HG03442 (cell line): ENCODE data around the gene TFDP2.
"Not testable (repeated sequence)": the region's sequence is repeated elsewhere in the genome, so short reads cannot be mapped to it uniquely, and the experiment has no call there.

Experiments used
- ATAC-seq: cut with Tn5 transposase; IDR thresholded peaks from one replicate; pipeline ENCODE4 v1.9.1; 2021; ENCODE audit warnings: mild to moderate bottlenecking, moderate library complexity; ENCODE audit not compliant: unreplicated experiment

TFDP2 gene

GRCh38 chr3:142075656-142076055 is 73.7 kb downstream of the TFDP2 start:
- not testable (repeated sequence) for ATAC-seq

DNA sequence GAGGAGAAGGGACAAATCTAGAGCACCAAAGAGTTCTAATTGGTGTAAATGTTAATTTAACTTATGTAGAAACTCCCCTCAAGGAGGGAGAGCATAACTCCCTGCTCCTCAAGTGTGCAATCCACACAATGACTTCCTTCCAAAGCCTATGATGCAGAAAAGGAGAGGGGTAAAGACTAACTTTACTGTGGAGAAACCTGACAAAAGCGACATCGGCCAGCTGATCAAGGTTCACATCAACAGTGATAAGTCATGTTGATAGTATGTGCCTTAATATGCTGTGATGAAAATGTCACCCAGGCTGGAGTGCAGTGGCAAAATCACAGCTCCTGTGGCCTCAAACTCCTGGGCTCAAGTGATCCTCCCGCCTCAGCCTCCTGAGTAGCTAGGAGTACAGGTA is 76.5 kb downstream of the TFDP2 start:
- no peak for ATAC-seq

- no peak for ATAC-seq
Measured at GRCh38 chr3:142065932-142066331, 83.4 kb downstream of the TFDP2 start.

GRCh38 chr3:142065344-142065743 is 84.0 kb downstream of the TFDP2 start:
- no peak for ATAC-seq

DNA sequence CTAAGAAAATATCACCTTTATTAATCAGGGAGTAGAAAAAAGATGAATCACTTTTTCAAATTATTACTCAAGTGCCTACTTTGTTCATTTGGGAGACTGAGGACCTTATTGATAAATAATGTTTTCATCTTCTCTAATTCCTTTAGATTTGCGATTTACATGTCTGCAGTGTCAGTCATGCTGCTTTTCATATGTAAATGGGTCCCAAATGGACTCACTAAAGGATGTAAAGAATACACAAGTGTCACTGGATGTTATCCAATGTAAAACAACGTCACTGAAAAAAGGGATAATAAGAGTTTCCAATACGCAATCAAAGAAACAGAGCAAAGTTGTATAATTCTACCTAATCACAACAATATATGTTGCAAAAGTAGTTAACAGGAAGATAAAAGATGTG is 84.9 kb downstream of the TFDP2 start:
- no peak for ATAC-seq

DNA sequence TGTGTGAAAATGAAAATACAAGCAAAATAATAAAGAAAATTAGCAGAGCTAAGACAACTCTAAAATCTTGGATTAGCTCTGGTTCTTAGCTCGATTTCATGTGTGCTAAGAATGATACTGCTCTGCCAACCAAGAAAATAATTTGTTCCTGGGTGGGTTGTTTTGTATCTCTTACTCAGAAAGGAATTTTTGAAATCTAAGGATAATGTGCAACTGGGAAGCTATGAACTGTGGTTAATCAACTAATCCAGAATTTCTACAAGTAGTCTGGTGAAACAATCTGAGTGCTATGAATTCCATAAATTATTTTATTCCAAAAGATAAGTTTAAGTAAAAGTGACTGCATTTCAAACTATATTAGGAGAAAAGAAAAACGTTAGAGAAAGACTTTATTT is 92.0 kb downstream of the TFDP2 start:
- no peak for ATAC-seq

DNA sequence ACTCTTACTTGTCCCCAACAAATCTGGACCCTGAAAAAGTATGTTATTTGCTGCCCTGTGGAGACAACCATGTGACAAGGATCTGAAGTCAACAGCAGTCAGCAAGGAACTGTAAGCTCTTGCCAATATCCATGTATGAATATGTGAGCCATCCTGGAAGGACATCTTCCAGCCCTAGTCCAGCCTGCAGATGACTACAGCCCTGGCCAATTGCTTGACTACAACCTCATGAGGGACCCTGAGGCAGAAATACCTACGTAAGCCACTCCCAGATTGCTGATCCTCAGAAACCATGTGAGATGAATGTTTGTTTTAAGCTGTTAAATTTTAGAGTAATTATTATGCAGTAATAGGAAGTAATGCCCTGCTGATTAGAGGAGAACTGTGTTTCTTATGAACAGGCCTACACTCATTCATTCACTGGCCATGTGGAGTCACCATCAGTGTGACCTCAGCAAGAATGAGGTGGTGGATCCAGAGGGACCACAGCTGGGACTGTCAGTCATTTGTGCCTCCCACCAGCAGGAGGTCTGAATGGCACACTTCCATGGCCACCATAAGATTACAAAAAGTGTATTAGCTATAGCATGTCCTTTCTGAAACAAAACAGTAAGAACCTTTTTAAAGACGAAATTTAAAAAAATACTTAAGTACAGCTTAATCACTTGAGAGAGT is 92.6 kb downstream of the TFDP2 start:
- ATAC-seq, result no peak

DNA sequence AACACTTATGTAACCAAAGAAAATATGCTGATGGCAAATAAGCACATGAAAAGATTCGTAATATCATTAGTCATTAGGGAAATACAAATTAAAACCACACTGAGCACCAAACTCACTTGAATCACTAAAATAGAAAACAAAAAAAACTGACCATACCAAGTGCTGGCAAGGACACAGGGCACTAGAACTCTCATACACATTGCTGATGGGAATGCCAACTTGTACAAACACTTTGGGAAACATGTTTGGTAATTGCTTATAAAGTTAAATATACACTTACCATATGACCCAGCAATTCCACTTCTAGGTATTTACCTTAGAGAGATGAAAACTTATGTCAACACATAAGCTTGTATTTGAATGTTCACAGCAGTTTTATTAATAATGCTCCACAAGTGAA is 95.5 kb downstream of the TFDP2 start:
- ATAC-seq, result no peak

DNA sequence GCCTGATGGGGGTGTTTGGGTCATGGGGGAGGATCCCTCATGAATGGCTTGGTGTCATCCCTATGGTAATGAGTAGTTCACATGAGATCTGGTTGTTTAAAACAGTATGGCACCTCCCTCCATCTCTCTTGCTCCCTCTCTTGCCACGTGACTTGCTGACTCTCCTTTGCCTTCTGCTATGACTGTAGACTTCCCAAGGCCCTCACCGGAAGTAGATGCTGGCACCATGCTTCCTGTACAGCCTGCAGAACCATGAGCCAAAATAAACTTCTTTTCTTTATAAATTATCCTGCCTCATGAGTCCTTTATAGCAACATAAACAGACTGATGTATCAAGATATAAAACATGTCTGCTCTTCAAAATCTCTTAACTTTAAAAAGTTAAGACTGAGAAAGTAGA is 96.1 kb downstream of the TFDP2 start:
- ATAC-seq, result no peak

- ATAC-seq, result no peak
Measured at GRCh38 chr3:142051351-142051750, 98.0 kb downstream of the TFDP2 start.

DNA sequence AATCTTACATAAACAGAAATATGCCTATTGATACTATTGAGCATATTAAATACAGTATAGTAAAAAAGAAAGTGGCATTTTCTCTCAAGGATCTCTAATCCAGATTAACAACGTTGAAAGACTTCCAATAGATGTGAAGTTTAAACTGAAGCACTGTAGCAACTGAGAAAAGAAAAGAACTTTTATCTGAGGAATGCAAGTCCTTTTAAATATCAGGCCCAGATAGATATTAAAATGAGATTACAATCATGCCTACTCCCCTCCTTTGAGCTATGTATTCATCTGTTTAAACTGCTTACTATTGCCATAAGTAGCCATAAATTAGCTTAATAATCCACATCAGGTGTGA is 102.3 kb downstream of the TFDP2 start:
- no peak for ATAC-seq

- no peak for ATAC-seq
Measured at GRCh38 chr3:142046320-142047020, 102.9 kb downstream of the TFDP2 start.

GRCh38 chr3:142040941-142041491 is 108.3 kb downstream of the TFDP2 start:
- ATAC-seq, result no peak

- ATAC-seq, result no peak
Measured at GRCh38 chr3:142035308-142035922, 113.9 kb downstream of the TFDP2 start.

DNA sequence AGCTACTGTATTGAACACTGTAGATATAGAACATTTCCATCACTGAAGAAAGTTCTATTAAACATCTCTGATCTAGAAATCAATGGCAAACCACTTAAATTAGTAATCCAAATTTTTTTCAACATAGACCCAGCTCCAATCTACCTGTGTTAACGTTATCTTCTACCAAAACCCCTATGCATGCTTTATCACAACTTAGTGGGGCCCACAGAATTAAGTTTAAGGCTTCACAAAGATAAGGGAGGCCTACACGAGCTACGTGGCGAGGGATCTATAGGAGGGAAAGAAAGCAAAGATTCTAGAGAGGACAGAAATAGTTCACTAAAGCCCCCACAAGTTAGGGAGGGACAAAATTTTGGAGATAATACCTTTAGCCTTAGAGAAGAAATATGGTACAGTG is 116.1 kb downstream of the TFDP2 start:
- ATAC-seq, result no peak

- no peak for ATAC-seq
Measured at GRCh38 chr3:142031575-142031974, 117.8 kb downstream of the TFDP2 start.

GRCh38 chr3:142029791-142030190 is 119.6 kb downstream of the TFDP2 start:
- ATAC-seq, result no peak

DNA sequence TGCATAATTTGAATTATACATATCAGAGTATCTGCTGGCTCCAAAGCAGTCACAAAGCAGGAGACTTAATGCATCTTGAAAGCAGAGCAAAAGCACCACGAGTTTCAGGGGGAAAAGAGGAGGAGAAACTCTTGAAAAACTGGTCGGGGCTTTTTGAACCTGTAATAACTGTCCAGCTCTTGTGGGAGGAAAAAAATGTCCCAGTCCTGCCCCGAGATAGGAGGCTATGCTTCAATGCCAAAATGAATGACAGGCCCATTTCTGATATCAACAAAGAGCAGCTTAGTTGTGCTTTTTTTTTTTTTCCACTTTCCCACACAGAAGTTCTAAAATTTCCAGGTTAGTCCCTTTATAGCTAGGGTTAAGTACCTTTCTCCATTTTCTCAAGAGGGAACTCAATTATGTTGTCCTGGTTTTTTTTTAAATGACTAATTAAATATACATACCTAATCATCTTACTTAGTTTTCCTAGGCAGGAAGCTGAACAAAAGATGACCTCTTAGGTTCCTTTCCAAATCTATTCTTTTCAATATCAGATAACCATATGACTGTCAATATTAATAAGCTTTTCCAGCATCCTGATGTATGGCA is 120.2 kb downstream of the TFDP2 start:
- ATAC-seq, result no peak

DNA sequence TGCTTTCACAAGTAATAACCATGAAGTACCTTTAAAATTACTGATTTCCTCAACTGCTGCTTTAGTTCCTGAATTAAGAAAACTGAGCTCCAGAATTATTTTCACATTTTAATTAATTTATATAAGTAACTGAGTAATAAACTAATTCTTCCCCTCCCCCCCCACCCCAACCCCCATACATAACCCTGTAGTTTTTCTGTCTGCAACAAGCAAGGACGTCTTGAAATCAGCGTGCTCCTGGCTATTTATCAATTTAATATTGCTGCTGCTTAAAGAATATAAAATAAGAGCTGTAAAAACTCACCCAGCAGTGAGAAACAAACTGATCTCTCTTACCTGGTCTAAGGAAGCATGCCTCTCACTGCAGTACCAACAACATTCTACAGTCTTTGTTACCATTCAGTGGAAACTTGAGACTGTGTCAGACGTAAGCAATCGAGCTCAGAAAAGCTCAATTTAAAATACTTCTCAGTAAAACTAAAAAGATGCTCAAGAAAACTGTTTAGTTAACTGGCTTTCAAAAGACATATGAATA is 121.0 kb downstream of the TFDP2 start:
- peak; percentile 54 for ATAC-seq

DNA sequence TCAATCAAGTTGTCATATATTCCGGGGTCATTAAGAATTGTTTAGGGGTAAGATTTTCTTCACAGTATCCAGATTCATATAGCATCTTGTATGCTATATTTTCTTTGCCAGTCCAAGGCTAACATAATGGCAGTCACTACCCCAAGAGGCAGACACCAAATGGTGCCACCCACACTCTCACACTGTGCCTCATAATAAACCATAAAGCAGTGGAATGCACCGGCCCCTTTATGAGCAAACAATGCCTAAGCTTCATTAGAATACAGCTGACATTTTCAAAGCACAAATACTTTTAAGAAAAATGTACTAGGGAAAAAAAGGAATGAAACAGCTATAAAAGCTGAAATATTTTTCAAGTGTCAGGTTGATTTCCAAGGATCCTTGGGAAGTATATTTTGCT is 121.6 kb downstream of the TFDP2 start:
- ATAC-seq, result peak; percentile 64

DNA sequence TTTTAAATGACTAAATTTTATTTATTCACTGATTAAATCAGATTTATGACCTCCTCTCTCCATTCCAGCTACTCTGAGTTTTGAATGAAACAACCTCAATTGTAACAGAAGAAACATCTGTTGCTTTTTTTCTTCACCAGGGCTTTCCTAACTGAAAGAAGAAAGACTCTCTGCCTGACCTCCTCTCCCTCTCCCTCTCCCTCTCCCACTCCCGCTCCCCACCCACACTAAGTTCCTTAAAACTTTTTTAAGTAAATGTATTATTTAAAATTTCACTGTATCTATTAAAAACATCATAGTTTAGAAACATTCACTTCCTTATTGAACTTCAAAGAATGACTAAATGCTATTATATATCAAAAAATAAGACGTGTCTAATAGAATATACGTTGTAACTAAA is 122.0 kb downstream of the TFDP2 start:
- ATAC-seq, result no peak
